NCI-H446 (cell line): Measurements from ENCODE around the gene ST14.
"Not testable (repeated sequence)": the region's sequence is repeated elsewhere in the genome, so short reads cannot be mapped to it uniquely, and the experiment has no call there.

ENCODE experiments used
- DNase-seq, 2 experiments: peaks; one replicate each; lab custom pipeline; 2025; lab: John Stamatoyannopoulos, UW

ST14 gene

DNA sequence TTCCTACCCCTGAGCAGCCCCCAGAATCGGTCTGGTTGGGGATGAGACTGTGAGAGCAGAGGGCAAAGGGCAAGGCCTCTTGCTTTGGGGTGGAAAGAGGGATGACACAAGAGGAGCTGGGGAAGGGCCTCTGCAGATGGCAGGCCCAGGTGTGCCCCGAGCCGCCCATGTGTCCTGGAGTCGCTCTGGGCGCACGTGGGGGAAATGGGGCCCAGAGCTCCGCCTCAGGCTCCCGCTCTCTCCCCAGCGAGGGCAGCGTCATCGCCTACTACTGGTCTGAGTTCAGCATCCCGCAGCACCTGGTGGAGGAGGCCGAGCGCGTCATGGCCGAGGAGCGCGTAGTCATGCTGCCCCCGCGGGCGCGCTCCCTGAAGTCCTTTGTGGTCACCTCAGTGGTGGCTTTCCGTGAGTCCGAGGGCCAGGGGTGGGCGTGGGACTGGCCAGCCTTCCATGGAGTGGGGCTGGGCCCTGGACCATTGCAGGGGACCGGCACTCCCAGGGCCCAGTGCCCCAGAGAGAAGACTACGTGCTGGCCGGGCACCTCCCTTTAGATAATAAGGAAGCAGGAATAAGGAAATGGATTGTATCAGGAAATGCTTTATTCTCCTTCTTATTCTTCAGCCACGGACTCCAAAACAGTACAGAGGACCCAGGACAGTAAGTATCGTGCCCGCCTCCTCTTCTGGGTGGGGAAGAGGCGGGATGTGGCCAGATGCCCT, 30.1 kb downstream of the ST14 start:
- DNase-seq, result no peak

DNA sequence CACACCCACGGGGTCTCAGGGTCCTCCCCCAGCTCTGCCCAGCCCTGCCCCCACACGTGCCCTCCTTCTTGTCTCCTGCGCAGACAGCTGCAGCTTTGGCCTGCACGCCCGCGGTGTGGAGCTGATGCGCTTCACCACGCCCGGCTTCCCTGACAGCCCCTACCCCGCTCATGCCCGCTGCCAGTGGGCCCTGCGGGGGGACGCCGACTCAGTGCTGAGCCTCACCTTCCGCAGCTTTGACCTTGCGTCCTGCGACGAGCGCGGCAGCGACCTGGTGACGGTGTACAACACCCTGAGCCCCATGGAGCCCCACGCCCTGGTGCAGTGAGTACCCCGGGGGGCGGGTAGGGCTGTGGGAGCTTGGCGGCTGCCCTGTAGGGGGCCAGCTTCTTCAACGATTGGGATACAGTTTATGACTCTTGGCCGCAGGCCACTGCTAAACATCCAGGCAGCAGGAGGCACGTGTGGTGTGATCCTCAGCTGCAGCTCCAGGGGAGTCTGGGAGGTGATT, 30.8 kb downstream of the ST14 start:
- no peak for DNase-seq

DNA sequence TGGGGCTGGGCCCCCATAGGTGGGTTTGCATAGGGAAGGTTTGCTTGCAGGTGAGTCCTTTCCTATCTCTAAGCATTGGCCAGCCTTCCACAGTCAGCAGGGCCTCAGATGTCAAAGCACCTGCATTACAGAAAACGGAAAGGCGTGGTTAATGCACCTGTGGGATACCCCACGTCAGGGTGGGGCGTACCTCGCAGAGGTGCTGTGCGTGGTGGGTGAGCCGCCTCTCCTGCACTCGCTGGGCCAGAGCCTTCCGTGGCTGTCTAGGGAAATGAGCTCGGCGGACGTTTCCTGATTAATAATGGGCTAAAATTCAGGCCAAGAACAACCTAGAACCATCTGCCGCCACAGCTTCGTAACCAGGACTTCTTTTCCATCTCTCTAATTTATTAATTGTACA, 32.3 kb downstream of the ST14 start:
- no peak for DNase-seq

DNA sequence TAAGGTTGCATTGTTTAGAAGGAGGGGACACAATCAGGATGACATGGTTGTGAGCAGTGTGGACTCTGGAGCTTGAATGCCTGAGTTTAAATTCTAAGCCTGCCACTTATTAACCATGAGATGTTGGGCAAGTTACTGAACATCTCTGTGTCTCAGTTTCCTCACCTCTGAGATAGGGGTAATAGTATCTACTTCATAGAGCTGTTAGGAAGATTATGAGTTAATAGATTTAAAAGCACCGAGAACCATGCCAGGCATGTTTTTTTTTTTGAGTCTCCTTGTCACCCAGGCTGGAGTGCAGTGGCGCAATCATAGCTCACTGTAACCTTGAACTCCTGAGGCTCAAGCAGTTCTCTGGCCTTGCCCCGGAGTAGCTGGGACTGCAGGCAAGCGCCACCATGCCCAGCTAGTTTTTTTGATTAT, 33.3 kb downstream of the ST14 start:
- DNase-seq, result no peak

DNA sequence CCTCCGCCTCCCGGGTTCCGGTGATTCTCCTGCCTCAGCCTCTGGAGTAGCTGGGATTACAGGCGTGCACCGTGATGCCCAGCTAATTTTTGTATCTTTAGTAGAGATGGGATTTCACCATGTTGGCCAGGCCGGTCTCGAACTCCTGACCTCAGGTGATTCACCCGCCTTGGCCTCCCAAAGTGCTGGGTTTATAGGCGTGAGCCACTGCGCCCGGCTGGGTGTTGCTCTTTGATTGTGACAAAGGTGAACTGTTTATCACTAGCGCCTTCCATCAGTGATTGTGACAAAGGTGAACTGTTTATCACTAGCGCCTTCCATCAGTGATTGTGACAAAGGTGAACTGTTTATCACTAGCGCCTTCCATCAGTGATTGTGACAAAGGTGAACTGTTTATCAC, 34.0 kb downstream of the ST14 start:
- DNase-seq, result not testable (repeated sequence)

DNA sequence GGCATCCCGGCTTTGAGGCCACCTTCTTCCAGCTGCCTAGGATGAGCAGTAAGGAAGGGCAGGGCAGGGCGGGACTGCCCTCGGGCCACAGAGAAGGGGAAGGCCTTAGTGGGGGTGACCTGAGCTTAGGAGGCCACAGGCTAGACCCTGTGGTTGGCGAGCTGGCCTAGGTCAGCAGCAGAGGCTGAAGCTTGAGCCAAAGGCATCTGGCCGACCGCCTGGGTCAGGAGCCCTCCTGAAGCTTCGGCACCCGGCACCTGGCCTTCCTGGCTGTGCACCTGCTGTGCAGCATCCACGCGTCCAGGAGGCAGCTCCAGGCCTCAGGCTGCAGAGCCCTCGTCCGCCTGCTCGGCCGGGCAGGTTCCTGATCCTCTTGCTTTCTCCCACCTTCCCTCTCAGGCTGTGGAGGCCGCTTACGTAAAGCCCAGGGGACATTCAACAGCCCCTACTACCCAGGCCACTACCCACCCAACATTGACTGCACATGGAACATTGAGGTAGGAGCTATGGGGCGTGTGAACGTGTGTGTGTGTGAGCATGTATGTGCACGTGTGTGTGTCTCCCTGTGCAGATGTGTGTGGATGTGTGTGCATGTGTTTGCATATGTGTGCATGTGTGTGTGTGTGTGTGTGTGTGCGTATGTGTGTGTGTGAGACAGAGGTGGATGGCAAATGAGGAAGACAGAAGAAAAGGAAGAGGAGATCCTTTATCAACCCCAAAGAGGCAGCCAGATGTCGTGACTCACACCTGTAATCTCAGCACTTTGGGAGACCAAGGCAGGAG, 34.9 kb downstream of the ST14 start:
- DNase-seq, result no peak

DNA sequence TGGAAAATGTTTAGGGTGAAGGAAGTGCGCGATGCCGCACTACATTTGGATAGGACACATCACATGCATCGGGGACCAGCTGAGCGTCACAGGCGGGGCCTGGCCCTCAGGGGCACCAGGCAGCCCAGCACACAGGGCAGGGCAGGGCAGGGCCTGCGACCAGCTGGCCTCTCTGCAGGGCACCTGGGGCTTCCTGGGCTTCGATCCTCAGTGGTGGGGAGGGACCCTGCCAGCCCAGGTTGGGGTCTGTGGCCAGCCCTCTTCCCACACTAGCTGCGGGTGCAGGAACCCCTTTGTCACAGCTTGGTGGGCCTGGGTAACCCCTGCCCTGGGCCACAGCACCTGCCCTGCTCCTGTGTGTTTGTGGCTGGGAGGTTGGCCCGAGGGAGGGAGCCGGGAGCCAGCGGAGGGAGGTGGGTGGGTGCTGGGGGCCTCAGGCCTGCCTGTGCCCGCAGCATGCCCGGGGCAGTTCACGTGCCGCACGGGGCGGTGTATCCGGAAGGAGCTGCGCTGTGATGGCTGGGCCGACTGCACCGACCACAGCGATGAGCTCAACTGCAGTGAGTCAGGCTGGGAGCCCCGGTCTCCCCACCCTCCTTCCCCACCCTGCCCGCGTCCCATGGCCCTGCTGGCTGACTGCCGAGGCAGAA, 37.9 kb downstream of the ST14 start:
- DNase-seq, result no peak

DNA sequence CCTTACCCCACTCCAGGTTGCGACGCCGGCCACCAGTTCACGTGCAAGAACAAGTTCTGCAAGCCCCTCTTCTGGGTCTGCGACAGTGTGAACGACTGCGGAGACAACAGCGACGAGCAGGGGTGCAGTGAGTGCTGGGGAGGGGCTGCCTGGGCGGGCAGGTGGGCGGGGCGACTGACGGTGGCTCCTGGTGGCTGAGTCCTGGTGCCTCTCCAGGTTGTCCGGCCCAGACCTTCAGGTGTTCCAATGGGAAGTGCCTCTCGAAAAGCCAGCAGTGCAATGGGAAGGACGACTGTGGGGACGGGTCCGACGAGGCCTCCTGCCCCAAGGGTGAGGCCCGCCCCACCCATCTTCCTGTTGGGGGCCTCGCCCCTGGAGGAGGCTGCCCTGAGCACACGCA, 38.7 kb downstream of the ST14 start:
- no peak for DNase-seq

DNA sequence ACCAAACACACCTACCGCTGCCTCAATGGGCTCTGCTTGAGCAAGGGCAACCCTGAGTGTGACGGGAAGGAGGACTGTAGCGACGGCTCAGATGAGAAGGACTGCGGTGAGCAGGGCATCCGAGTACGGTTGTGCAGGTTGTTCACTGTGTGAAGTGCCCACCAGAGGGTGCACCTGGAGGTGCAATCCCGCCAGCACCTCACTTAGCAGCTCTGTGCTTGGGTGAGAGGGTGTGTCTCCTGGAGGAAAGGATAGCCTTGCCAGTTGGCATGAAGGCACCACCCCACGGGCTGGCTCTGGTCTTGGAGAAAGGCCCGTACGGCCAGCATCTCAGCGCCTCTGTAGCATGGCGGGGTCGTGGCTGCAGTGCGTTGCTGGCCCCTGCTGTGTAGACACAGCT, 39.4 kb downstream of the ST14 start:
- DNase-seq, result no peak

DNA sequence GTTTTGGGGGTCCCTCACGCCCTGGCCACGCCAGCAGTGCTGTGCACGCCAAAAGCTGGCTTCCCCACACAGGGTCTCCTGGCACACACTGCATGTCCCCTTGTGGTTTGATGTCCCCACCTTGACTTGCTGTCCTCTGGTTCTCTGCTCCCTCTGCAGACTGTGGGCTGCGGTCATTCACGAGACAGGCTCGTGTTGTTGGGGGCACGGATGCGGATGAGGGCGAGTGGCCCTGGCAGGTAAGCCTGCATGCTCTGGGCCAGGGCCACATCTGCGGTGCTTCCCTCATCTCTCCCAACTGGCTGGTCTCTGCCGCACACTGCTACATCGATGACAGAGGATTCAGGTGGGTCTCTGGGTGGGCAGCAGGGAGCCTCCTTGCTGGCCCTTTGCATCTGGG, 40.2 kb downstream of the ST14 start:
- DNase-seq, result no peak

DNA sequence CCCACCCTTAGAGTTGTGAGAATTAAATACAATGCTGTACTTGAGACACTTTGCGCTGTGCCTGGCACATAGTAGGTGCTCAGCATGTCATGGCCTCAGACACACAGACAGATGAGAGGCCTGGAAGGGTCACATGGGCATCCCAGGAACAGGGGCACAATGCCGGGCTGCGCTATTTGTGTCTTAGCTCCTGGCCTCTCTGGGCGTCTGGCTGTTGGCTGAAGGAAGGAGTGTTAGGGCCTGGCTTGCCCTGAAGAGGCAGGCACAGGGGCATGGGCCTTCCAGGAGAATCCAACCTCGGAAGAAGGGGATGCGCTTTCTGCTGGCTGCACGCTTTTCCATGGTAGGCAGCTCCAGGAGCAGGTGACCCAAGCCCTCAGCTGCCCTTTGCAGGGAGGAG, 41.4 kb downstream of the ST14 start:
- no peak for DNase-seq

DNA sequence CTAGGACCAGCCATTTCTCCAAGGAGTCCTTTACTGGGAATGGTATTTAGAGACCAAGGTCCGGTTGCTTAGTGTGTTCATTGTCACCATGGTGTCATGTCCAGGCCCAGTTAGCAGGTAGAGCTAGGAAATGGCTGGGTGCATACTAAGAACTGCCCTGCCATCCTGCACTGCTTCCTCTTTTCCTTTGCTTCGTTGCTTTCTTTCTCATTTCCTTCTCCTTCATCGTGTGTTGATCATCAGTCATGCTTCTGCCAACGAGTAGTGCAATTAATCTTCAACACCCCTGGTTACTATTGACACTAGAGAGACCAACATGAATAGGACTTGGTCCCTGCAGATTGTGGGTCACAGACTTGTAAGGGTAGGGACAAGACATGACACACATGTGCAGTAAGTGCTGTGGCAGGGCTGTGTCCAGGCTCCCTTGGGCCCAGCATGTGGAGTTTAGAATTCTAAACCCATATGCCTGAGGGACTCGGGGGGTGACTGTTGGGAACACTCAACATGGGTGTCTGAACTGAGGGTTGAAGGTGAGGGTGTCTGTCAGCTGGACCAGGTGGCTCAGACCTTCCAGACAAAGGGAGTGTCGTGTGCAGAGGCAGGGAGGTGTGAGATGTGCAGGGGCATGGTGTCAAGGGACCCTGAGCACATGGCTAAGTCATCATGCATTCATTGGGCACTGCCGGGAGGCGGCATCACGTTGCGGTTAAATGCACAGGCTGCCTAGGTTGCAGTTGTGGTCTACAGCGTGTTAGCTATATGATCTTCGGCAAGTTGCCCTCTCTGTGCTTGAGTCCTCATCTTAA, 42.6 kb downstream of the ST14 start:
- DNase-seq, result no peak

DNA sequence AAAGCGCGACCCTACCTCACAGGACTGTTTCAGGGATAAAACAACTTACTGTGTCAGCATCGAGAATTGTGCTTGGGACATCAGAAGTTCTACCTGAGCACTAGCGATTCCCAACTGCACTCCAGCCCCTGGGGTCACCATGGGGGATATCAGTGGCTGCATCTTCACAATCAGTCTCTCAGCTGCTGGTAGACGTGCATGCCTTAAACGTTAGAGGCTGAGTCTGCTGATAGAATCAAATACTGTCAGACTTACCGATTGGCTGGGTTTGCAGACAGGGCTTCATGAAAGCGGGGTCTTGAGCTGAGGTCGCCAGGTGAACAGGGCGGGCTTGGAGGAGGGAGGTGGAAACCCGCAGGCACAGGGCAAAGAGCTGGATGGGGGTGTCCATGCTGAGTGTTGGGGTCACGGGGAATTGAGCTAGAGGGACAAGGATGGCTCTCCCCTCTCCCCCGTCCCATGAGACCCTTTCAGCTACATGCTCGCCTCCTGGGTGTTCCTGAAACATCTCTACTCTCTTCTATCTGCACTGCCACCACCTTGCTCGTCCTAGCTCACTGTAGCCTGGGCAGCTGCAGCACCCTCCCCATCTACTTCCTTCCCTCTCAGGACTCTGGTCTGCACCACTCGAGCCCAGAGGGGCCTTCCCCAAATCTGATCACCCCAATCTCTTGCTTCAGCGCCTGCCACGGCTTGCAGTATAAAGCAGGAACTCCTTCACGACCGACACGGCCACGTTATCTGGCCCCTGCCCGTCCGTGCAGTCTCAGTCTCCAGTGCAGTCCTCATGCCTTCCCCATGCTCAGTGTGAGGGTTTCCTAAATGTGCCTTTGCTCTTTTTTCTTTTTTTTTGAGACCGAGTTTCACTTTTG, 43.5 kb downstream of the ST14 start:
- DNase-seq, result no peak

DNA sequence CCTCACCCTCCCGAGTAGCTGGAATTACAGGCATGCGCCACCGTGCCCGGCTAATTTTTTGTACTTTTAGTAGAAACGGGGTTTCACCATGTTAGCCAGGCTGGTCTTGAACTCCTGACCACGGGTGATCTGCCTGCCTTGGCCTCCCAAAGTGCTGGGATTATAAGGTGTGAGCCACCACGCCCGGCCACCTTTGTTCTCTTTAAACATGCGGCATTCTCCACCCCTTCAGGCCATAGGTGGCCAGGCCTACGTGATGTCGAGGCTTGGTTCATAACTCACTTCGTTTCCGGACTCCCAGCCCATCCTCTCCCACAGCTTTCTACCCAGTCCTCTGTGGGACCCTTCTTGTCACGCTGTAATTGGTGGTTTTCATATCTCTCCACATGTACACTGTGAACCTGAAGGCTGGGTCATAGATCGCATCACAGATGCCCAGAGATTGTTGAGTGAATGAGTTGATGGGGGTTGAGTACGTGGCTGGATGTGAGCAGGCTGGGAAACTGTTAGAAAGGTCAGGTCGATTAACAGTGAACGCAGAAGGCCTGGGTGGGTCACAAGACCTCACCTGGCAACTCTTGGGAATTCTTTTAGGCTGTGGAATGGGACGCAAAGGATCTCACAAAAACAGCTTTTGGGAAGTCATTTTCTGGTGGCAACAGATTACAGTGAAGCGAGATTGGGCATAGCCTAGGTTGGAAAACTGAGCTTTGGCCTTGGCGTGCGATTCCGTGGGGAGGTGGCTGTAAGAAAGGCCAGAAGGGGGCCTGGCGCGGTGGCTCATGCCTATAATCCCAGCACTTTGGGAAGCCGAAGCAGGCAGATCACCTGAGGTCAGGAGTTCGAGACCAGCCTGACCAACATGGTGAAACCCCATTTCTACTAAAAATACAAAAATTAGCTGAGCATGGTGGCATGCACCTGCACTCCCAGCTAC, 44.5 kb downstream of the ST14 start:
- DNase-seq, result no peak

DNA sequence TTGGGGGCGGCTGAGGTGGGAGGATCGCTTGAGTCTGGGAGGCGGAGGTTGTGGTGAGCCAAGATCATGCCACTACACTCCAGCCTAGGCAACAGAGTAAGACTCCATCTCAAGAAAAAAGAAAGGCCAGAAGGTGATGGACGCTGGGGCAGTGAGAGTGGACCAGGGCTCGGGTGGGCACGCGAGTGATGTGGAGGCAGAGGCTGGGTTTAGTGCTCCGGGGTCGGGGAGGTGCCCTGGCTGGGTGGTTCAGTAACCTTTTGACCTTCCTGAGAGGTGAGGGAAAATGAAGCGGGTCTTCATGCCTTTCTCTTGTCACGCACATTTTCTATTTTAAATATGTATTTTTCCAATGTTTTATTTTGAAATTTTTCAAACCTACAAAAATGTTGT, 45.1 kb downstream of the ST14 start:
- no peak for DNase-seq

DNA sequence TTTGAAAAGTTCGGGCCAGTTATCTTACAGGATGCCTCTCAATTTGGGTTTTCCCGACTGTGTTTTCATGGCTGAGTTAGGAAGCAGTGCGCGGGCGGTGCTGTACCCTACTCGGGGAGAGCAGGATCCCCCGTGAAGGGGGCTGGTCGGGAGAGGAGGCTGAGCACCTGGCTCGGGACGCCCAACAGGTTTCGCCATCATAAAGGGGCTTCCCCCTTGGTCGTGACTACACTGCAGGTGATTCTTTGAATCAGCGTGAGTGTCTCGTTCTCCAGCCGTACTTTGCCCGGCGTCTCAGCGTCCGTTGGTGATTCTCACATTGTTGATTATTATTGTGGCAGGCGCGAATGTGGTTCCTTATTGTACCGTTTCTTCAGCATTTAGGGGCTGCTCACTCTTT, 46.6 kb downstream of the ST14 start:
- no peak for DNase-seq

DNA sequence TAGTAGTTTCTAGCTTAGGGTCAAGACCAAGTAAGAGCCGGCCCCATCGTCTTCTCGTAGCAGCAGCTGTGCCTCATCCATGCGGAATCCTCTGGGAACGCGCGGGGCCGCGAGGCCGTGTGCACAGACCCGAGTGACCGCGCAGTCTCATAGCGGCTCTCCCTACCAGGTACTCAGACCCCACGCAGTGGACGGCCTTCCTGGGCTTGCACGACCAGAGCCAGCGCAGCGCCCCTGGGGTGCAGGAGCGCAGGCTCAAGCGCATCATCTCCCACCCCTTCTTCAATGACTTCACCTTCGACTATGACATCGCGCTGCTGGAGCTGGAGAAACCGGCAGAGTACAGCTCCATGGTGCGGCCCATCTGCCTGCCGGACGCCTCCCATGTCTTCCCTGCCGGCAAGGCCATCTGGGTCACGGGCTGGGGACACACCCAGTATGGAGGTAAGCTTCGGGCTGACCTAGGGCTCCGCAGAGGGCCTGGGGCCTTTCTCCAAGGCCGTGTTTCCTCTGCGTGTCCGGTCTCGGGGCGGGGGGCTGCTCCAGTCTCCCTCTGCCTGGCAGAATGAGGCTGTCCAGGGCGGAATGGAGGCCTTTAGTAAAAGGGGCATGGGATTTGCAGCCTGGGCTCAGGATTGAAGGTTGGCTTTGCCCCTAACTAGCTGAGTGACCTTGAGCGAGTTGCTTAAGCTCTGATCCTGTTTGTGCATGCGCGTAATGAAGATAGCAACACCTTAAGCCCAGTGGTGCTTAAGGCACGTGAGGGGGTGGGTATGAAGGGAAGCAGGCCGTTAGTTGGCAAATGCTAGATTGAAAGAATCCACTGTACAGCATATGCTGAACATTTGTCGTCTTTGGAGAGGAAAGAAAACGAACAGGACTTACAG, 48.9 kb downstream of the ST14 start:
- DNase-seq, result no peak

DNA sequence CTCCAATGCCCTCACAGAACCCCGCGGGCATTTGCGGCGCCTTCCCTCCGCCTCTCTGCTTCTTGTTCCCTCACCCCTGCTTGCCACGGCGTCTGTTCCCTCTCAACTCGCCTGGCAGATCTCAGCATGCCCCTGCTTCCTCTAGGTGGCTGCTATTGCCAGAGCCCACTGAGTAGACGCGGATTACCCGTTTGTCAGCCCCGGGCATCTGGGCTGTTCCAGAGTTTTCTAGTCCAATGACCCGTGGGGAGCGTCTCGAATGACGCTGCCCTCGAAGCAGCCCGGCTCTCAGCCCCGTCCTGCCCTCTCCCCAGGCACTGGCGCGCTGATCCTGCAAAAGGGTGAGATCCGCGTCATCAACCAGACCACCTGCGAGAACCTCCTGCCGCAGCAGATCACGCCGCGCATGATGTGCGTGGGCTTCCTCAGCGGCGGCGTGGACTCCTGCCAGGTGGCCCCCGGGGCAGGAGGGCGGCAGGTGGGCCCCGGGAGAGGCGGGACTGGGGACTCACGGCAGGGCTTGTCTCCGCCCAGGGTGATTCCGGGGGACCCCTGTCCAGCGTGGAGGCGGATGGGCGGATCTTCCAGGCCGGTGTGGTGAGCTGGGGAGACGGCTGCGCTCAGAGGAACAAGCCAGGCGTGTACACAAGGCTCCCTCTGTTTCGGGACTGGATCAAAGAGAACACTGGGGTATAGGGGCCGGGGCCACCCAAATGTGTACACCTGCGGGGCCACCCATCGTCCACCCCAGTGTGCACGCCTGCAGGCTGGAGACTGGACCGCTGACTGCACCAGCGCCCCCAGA, 49.7 kb downstream of the ST14 start:
- no peak for DNase-seq
